PC-9 (cell line): ENCODE results near the gene PNPLA2. TPM values are rescaled to one million over a fixed set of nuclear protein-coding genes. Genes with fewer than 3 reads are reported as not detected.

Source experiments
- BruUV-seq: library from RNA; stranded (reverse); fragments of 400-500 nt; replicated peaks from 2 replicates; lab custom pipeline; 2021; lab: Mats Ljungman, UMichigan
- CTCF ChIA-PET: fragments of 300-600 bp; sonication (Branson Sonifier 250); formaldehyde crosslinking; loops from one replicate; lab custom pipeline; 2022; ENCODE audit warnings: antibody characterized with exemption; lab: Charles Lee
- POLR2A ChIA-PET: fragments of 300-600 bp; sonication (Branson Sonifier 250); formaldehyde crosslinking; loops from one replicate; lab custom pipeline; 2022; ENCODE audit warnings: antibody characterized with exemption; ENCODE audit not compliant: unreplicated experiment; lab: Charles Lee
- DNase-seq, 2 experiments: peaks; one replicate each; pipeline versions ENCODE4 v3.0.0 to v3.0.0-alpha.2; 2015 to 2022; ENCODE audit warnings: mixed read lengths in 1 of 2
- H2AFZ ChIP-seq: fragments of 200-600 bp; sonication (generic); 2 replicates; pipeline ENCODE4 v1.8.1; 2017; ENCODE audit warnings: antibody characterized with exemption
- H3F3A ChIP-seq: fragments of 200-600 bp; sonication (generic); 2 replicates; pipeline ENCODE4 v1.8.1; 2017; ENCODE audit warnings: antibody characterized with exemption, mild to moderate bottlenecking, low read depth; ENCODE audit not compliant: insufficient read depth
- H3K27ac ChIP-seq: fragments of 200-600 bp; sonication (generic); 2 replicates; pipeline ENCODE4 v1.6.1; 2016; ENCODE audit warnings: mixed run types
- H3K27me3 ChIP-seq: fragments of 200-600 bp; sonication (generic); 2 replicates; pipeline ENCODE4 v1.6.1; 2016; ENCODE audit warnings: low read depth, mixed run types; ENCODE audit not compliant: insufficient read depth
- H3K36me3 ChIP-seq: fragments of 200-600 bp; sonication (generic); 2 replicates; pipeline ENCODE4 v1.6.1; 2016; ENCODE audit warnings: low read depth, mixed run types
- H3K4me1 ChIP-seq: fragments of 200-600 bp; sonication (generic); replicated peaks from 2 replicates; pipeline ENCODE4 v1.6.1; 2016; ENCODE audit warnings: mixed run types; ENCODE audit not compliant: insufficient read depth
- H3K4me2 ChIP-seq: fragments of 200-600 bp; sonication (generic); 2 replicates; pipeline ENCODE4 v1.6.1; 2017; ENCODE audit warnings: mixed run types
- H3K4me3 ChIP-seq: fragments of 200-600 bp; sonication (generic); 2 replicates; pipeline ENCODE4 v1.6.1; 2016; ENCODE audit warnings: mixed run types
- H3K79me2 ChIP-seq: fragments of 200-600 bp; sonication (generic); 2 replicates; pipeline ENCODE4 v1.6.1; 2017; ENCODE audit warnings: low read depth, mixed run types
- H3K9me2 ChIP-seq: fragments of 200-600 bp; sonication (generic); 2 replicates; pipeline ENCODE4 v1.8.1; 2017; ENCODE audit warnings: mild to moderate bottlenecking; ENCODE audit not compliant: insufficient read depth
- H3K9me3 ChIP-seq: fragments of 200-600 bp; sonication (generic); 2 replicates; pipeline ENCODE4 v1.8.1; 2016; ENCODE audit warnings: low read depth; ENCODE audit not compliant: insufficient read depth
- H4K20me1 ChIP-seq: fragments of 200-600 bp; sonication (generic); 2 replicates; pipeline ENCODE4 v1.8.1; 2017; ENCODE audit not compliant: insufficient read depth
- EZH2 ChIP-seq: fragments of 200-600 bp; sonication (generic); IDR thresholded peaks from 2 replicates; pipeline ENCODE4 v1.8.0; 2017; ENCODE audit warnings: antibody characterized with exemption, low read depth
- intact Hi-C: fragments of 100-400 bp; cut with micrococcal nuclease; formaldehyde crosslinking; loops from one replicate; pipeline ENCODE4 v1.10.0; 2022; ENCODE audit not compliant: unreplicated experiment
- total RNA-seq: library from RNA; stranded (reverse); gene quantifications from 2 replicates; pipeline ENCODE4 v1.2.3, GENCODE V29; 2021
- TF ChIP-seq, protein P1 (sequence below): fragments of 200-600 bp; sonication (generic); conservative IDR thresholded peaks from 2 replicates; pipeline ENCODE4 v1.6.1; 2017; ENCODE audit warnings: mixed run types, antibody characterized with exemption, mild to moderate bottlenecking, moderate library complexity

The PNPLA2 gene
- total RNA-seq, 1 experiment from 2014 or later: 137 TPM

DNA sequence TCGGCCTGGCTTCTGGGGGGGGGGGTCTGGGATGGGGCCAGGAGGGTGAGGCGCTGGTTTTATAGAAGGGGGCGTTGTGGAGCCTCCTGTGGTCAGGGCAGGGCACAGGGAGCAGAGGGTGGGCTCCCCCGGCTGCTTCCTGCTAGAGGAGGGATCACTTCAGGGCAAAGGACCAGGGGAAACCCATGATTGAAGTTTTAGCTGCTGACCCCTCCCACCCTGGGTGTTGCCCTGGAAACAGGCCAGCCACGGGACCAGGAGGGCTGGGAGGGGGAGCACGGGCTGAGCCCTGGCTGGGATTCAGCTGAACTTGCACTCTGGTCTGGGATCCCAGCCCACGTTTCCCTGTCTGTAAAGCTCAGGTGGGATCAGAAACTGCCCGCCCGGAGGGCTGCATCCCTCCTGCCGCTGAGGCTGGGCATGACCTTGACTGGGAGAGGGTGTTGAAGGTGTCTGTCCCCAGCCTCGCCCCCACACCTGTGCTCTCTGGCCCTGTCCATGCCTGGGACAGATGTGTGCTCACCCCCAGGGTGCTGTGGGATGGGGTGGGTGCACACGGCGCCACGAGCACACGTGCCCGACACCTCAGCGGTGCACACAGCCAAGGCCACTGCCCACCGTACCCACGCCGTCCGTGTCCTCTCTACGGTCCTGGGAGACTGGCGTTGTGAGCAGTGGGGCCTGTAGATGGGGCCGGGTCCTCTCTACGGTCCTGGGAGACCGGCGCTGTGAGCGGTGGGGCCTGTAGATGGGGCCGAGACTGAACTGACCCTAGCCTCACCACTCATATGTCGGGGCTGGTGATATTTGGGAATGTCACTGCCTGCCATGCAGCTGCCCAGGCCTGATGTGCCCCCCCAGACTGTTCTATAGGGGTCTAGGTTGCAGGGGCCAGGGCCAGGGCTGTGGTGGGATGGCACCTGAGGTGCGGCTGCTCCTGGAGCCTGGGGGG is 26.3 kb downstream of the PNPLA2 start:
- intact Hi-C loops: loop anchor here (5.0 kb wide), 1 partner anchor 38 kb away; the partner anchor contains the start of genes PIDD1 and RPLP2
- no peaks in the 10 kb centered on the region for H3K36me3 ChIP-seq
- TF ChIP-seq EZH2: no peak
- TF ChIP-seq, protein P1, sequence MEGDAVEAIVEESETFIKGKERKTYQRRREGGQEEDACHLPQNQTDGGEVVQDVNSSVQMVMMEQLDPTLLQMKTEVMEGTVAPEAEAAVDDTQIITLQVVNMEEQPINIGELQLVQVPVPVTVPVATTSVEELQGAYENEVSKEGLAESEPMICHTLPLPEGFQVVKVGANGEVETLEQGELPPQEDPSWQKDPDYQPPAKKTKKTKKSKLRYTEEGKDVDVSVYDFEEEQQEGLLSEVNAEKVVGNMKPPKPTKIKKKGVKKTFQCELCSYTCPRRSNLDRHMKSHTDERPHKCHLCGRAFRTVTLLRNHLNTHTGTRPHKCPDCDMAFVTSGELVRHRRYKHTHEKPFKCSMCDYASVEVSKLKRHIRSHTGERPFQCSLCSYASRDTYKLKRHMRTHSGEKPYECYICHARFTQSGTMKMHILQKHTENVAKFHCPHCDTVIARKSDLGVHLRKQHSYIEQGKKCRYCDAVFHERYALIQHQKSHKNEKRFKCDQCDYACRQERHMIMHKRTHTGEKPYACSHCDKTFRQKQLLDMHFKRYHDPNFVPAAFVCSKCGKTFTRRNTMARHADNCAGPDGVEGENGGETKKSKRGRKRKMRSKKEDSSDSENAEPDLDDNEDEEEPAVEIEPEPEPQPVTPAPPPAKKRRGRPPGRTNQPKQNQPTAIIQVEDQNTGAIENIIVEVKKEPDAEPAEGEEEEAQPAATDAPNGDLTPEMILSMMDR: no peak
- no peaks in the 10 kb centered on the region for H3K27me3 ChIP-seq
- H3K4me2 ChIP-seq: peak overlapping the region; percentile 83
- H3K4me3 ChIP-seq: no peak overlapping the region
- peaks cover 20% of the 10 kb centered on the region for H3K79me2 ChIP-seq
- no peaks in the 10 kb centered on the region for H3K9me2 ChIP-seq
- ChIA-PET CTCF (interaction anchor here (0.5 kb wide), 1 partner anchor 83 kb away, joined by 3 read pairs; no protein-coding TSS in a partner anchor), POLR2A (interaction anchor here (0.6 to 1.4 kb wide), 3 partner anchors 10 to 1142 kb away, joined by 4 to 6 read pairs (median 5); no protein-coding TSS in a partner anchor)
- peaks cover 11% of the 10 kb centered on the region; the same call in 1 of the 2 replicates for H3F3A ChIP-seq
- no peak overlapping the region for H2AFZ ChIP-seq
- H4K20me1 ChIP-seq: peaks cover 11% of the 10 kb centered on the region
- no peak overlapping the region for H3K27ac ChIP-seq
- peak in 1 of 2 experiments; percentile 72 for DNase-seq
- BruUV-seq: no TSS peak
- no peaks in the 10 kb centered on the region for H3K9me3 ChIP-seq
- H3K4me1 ChIP-seq: peaks cover 20% of the 10 kb centered on the region

DNA sequence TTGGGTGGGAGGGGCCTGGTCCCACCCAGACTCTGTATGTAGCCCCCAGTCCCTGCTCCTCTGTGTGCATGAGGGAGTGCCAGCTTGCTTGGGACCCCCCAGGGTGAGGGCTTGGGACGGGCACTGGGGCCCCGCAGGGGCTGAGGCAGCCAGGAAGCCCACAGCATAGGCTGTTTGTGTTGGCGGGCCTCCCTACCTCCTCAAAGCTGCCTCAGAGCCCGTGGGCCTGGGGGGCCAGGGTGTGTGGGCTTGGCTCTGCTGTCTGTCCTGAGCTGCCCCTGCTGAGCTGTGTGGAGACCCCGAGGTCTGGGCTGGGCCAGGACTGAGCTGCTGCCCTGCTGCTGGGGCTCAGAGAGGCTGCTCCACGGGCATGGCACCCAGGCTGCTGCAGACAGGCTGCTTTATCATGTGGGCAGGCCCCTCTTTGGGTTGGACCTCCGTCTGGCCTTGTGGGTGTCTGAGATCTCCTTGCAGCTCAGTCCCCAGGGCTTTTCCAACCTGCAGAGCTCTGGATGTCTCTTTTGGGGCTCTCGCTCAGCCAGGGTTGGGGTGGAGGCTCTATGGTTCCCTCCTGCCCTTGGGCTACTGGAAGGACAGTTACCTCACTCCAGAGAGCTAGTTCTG is 27.3 kb downstream of the PNPLA2 start:
- no TSS peak for BruUV-seq
- H3K4me1 ChIP-seq: peaks cover 19% of the 10 kb centered on the region
- DNase-seq: no peak

More for the DNA sequence above, 27.3 kb downstream of the PNPLA2 start:
- Histone ChIP-seq H3K4me3 (no peak overlapping the region), H3K27ac (no peak overlapping the region), H4K20me1 (peaks cover 8% of the 10 kb centered on the region), H3K79me2 (peaks cover 13% of the 10 kb centered on the region), H3K9me3 (no peaks in the 10 kb centered on the region), H3K36me3 (no peaks in the 10 kb centered on the region), H3K27me3 (no peaks in the 10 kb centered on the region), H2AFZ (no peak overlapping the region), H3K9me2 (no peaks in the 10 kb centered on the region), H3F3A (peaks cover 6% of the 10 kb centered on the region; the same call in 1 of the 2 replicates), H3K4me2 (no peak overlapping the region)
- POLR2A ChIA-PET: no interaction called here
- TF ChIP-seq, protein P1: no peak
- no peak for TF ChIP-seq EZH2
- intact Hi-C loops: no loop called here
- CTCF ChIA-PET: no interaction called here
